Measurements from ENCODE around the gene SYT12. TPM values are rescaled to one million over a fixed set of nuclear protein-coding genes. Genes with fewer than 3 reads are reported as not detected.

SYT12 gene
- total RNA-seq, 2 experiments from 2014 or later, result 0.25 to 0.72 TPM

DNA sequence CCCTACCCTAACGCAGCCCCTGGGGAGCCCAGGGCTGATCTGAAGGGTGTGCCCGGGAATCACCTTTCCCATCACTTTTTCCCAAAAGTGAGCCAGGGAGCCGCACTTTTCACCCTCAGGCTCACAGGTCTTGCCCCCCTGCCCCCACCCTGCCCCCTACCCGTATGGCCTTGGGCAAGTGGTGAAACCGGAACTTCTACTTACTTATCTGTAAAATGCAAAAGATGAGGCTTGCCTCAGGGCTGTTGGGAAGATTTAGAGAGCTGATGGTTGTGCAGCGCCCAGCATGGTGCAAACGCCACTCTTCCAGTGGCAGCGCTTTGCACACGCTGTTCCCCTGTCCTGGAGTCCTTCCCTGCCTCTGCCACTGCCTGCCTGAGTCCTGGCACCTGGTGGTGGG, 8.0 kb downstream of the SYT12 start:
- H3K9me3 ChIP-seq (ENCODE audit: low read length), result no peaks in the 10 kb centered on the region
- peak; percentile 57 for DNase-seq (ENCODE audit: low spot score)
- H2AFZ ChIP-seq (ENCODE audit: low read length), result peak overlapping the region; percentile 28; the same call in 1 of the 2 replicates
- no peaks in the 10 kb centered on the region for H3K9me2 ChIP-seq (ENCODE audit: insufficient read depth, low read length)
- POLR2A ChIA-PET, result interaction anchor here (0.7 kb wide), 1 partner anchor 324 kb away, joined by 3 read pairs; no protein-coding TSS in a partner anchor
- TF ChIP-seq EZH2phosphoT487 (IDR thresholded peaks at IDR 0.05; ENCODE audit: borderline replicate concordance, low read depth, low read length), result no peak
- TF ChIP-seq CTCF (conservative IDR thresholded peaks at IDR 0.05; ENCODE audit: low read length), result no peak
- peak overlapping the region; percentile 33 for H3K4me3 ChIP-seq (ENCODE audit: low read depth, low read length, poor library complexity, severe bottlenecking)
- H3K36me3 ChIP-seq (ENCODE audit: insufficient read depth, low read length), result no peaks in the 10 kb centered on the region
- BruUV-seq (replicated peaks), result no TSS peak
- intact Hi-C loops (cut with micrococcal nuclease; ENCODE audit: unreplicated experiment), result no loop called here
- H3K4me2 ChIP-seq (ENCODE audit: low read length), result peak overlapping the region; percentile 73
- no peak overlapping the region for H3K27ac ChIP-seq (ENCODE audit: low read depth, low read length, poor library complexity, severe bottlenecking)
- H3K79me2 ChIP-seq (ENCODE audit: insufficient read depth, low read depth, low read length), result no peaks in the 10 kb centered on the region
- H4K20me1 ChIP-seq (ENCODE audit: insufficient read depth, low read length), result no peaks in the 10 kb centered on the region
- CTCF ChIA-PET (ENCODE audit: unreplicated experiment), result no interaction called here
- peaks cover 52% of the 10 kb centered on the region for H3K4me1 ChIP-seq (ENCODE audit: insufficient read depth, low read length, poor library complexity, severe bottlenecking)

- no peaks in the 10 kb centered on the region for H4K20me1 ChIP-seq (ENCODE audit: insufficient read depth, low read length)
- H3K4me3 ChIP-seq (ENCODE audit: low read depth, low read length, poor library complexity, severe bottlenecking), result no peak overlapping the region
- H3K9me3 ChIP-seq (ENCODE audit: low read length), result no peaks in the 10 kb centered on the region
- no peaks in the 10 kb centered on the region for H3K9me2 ChIP-seq (ENCODE audit: insufficient read depth, low read length)
- peaks cover 48% of the 10 kb centered on the region for H3K4me1 ChIP-seq (ENCODE audit: insufficient read depth, low read length, poor library complexity, severe bottlenecking)
- H3K4me2 ChIP-seq (ENCODE audit: low read length), result peak overlapping the region; percentile 73
- DNase-seq (ENCODE audit: low spot score), result no peak
- BruUV-seq (replicated peaks), result no TSS peak
- no peak overlapping the region for H3K27ac ChIP-seq (ENCODE audit: low read depth, low read length, poor library complexity, severe bottlenecking)
- TF ChIP-seq CTCF (conservative IDR thresholded peaks at IDR 0.05; ENCODE audit: low read length) (no peak), EZH2phosphoT487 (IDR thresholded peaks at IDR 0.05; ENCODE audit: borderline replicate concordance, low read depth, low read length) (no peak)
- CTCF ChIA-PET (ENCODE audit: unreplicated experiment), result no interaction called here
- POLR2A ChIA-PET, result interaction anchor here (0.6 kb wide), 1 partner anchor 66 kb away, joined by 6 read pairs; no protein-coding TSS in a partner anchor
- no peaks in the 10 kb centered on the region for H3K79me2 ChIP-seq (ENCODE audit: insufficient read depth, low read depth, low read length)
- no peak overlapping the region for H2AFZ ChIP-seq (ENCODE audit: low read length)
- intact Hi-C loops (cut with micrococcal nuclease; ENCODE audit: unreplicated experiment), result no loop called here
- H3K36me3 ChIP-seq (ENCODE audit: insufficient read depth, low read length), result no peaks in the 10 kb centered on the region
These were observed 9.0 kb downstream of the SYT12 start for GRCh38 chr11:67031791-67032561.

Data from OCI-LY7 (cell line).